T-cell (primary cell): ENCODE data around the gene REX1BD. TPM values are rescaled to one million over a fixed set of nuclear protein-coding genes. Genes with fewer than 3 reads are reported as not detected.
A peak's percentile ranks its signal among the peaks of the same experiment; 100 is the strongest.
"Not testable (repeated sequence)": the region's sequence is repeated elsewhere in the genome, so short reads cannot be mapped to it uniquely, and the experiment has no call there.

Experiments
- ATAC-seq, 4 experiments: fragments of 200-7000 bp in 3 of 4; fragments of 150-1000 bp in 1 of 4; cut with Tn5 transposase; replicated peaks in 1 of 4; 1 replicate in 3 of 4; 2 replicates in 1 of 4; pipeline ENCODE4 v1.10.0; 2021; ENCODE audit warnings: moderate library complexity in 3 of 4, mild to moderate bottlenecking in 2 of 4, moderate number of reproducible peaks in 1 of 4
- CTCF ChIA-PET, 2 donors: fragments of 300-600 bp; sonication (Branson Sonifier 250); formaldehyde crosslinking; loops; one replicate each; lab custom pipeline; 2022; ENCODE audit warnings: antibody characterized with exemption in 2 of 2; lab: Charles Lee
- POLR2A ChIA-PET, 2 donors: fragments of 300-600 bp; sonication (Branson Sonifier 250); formaldehyde crosslinking; loops; one replicate each; lab custom pipeline; 2022; ENCODE audit warnings: antibody characterized with exemption in 2 of 2; lab: Charles Lee
- DNase-seq, 35 experiments: peaks; one replicate each; pipeline versions ENCODE4 v3.0.0 to v3.0.0-alpha.2; 2013 to 2023
- H3K27ac ChIP-seq: one replicate; pipeline ENCODE4 v1.5.1; 2013; ENCODE audit warnings: low read length
- H3K27me3 ChIP-seq, 2 experiments: replicated peaks in 1 of 2; 1 replicate in 1 of 2; 2 replicates in 1 of 2; pipeline versions ENCODE4 v1.6.1 to v1.7.0; 2013; ENCODE audit warnings: low read length in 1 of 2, mixed read lengths in 1 of 2; ENCODE audit not compliant: control insufficient read depth in 2 of 2, insufficient read depth in 2 of 2; ENCODE audit errors: extremely low read depth in 1 of 2
- H3K36me3 ChIP-seq, 2 donors: 1 replicate in 1 of 2; 2 replicates in 1 of 2; pipeline versions ENCODE4 v1.6.1 to v1.7.0; 2013; ENCODE audit warnings: low read length in 1 of 2; ENCODE audit not compliant: control insufficient read depth in 2 of 2, insufficient read depth in 1 of 2; ENCODE audit errors: extremely low read depth in 1 of 2
- H3K4me1 ChIP-seq, 2 experiments: 1 replicate in 1 of 2; 2 replicates in 1 of 2; pipeline versions ENCODE4 v1.6.1 to v1.7.0; 2013; ENCODE audit warnings: low read length in 2 of 2, mixed read lengths in 1 of 2; ENCODE audit not compliant: insufficient read depth in 2 of 2, control insufficient read depth in 1 of 2; ENCODE audit errors: extremely low read depth in 1 of 2
- H3K4me3 ChIP-seq, 2 donors: 1 replicate in 1 of 2; 2 replicates in 1 of 2; pipeline versions ENCODE4 v1.5.1 to v1.7.0; 2013; ENCODE audit warnings: mild to moderate bottlenecking in 2 of 2, low read length in 1 of 2, moderate library complexity in 1 of 2; ENCODE audit not compliant: control insufficient read depth in 1 of 2; ENCODE audit errors: extremely low read depth in 1 of 2
- H3K9me3 ChIP-seq: 2 replicates; pipeline ENCODE4 v1.7.0; 2013
- H3K27ac Mint-ChIP-seq, 2 donors: one replicate each; pipeline ENCODE4 v1.8.0; 2020 to 2021; ENCODE audit warnings: mild to moderate bottlenecking in 2 of 2, mixed read lengths in 2 of 2
- H3K27me3 Mint-ChIP-seq, 2 donors: one replicate each; pipeline ENCODE4 v1.8.0; 2021 to 2022; ENCODE audit warnings: mixed read lengths in 2 of 2
- H3K36me3 Mint-ChIP-seq: one replicate; pipeline ENCODE4 v1.8.0; 2021; ENCODE audit warnings: mixed read lengths
- H3K4me1 Mint-ChIP-seq, 3 donors: one replicate each; pipeline ENCODE4 v1.8.0; 2020 to 2022; ENCODE audit warnings: mixed read lengths in 3 of 3, mild to moderate bottlenecking in 1 of 3
- H3K4me3 Mint-ChIP-seq, 3 donors: one replicate each; pipeline ENCODE4 v1.8.0; 2020 to 2022; ENCODE audit warnings: mild to moderate bottlenecking in 3 of 3, mixed read lengths in 3 of 3, moderate library complexity in 3 of 3
- H3K9me3 Mint-ChIP-seq, 3 donors: one replicate each; pipeline ENCODE4 v1.8.0; 2020 to 2022; ENCODE audit warnings: mixed read lengths in 3 of 3
- WGBS: methylation state at CpG from one replicate; pipeline ENCODE4 v1.1.5; 2013; ENCODE audit warnings: missing lambda C conversion rate; ENCODE audit not compliant: insufficient coverage; 5-methylcytosine and 5-hydroxymethylcytosine counted together
- total RNA-seq, 35 experiments: library from RNA in 6 of 35; stranded (reverse) in 6 of 35; fragments of 120-200 nt in 1 of 35; gene quantifications; one replicate each; pipeline versions ENCODE4 v1.2.1 to v1.2.4 and lab custom pipeline; 2013 to 2026

The REX1BD gene
- total RNA-seq (100 to 1,000 TPM in 4 of 5 donors, 10 to 100 TPM in 1; 91.8 to 166 (median 150) TPM), total RNA-seq (lab: John Stamatoyannopoulos, UW) (11.4 to 101 (median 45.1) reads per million in 29 experiments)
- total RNA-seq (2013): 97.8 TPM

DNA sequence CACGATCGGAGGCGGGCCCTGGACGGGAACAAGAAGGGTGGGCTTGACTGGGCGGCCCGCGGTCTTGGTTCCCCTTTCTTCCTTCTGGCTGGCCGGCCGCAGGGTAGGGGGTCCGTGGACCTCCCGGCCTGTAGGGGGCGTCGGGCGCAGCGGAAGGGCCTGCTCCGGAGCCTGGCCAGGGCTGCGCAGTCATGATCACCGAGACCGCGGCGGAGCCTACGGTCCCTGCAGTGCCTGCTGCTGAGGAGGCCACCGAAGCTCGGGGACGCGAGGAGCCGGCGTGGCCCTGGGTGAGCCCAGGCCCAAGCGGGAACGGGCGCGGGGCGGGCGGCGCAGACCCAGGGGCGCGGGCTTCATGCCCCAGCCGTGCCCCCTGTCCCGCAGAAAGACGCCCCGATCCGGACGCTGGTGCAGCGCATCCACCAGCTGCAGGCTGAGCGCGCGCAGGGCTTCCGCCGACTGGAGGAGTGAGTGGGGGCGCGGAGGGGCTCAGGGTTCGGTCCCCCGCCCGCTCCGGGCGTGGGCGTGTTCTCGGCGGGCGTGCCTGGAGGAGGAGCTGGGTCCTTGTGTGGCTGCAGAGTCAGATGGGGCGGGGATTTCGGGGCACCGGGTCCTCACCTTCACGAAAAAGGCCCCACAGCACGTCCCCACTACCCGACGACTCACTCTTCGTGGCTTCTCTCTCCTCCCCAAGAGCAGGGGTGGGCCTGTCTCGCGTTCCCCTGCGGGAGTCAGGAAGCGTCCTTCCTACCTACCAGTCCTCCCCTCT is at the start of gene REX1BD:
TSS of gene REX1BD (plus strand) at position 188 of the 769 bp plus-strand sequence. CDS start at position 192, 4 bp downstream.
- CTCF ChIA-PET: interaction anchor here (0.6 to 3.2 kb wide), 6 partner anchors 17 to 260 kb away, joined by 3 to 24 read pairs (median 9); partner anchors contain the start of genes ELL (in 1 of the 2), KXD1 (in 1 of the 2) and UBA52 (in 1 of the 2)
- DNase-seq (peak; percentile 73 to 91 (median 86)), ATAC-seq (peak; percentile 81 to 85 (median 82))
- H3K4me1 ChIP-seq: peaks cover 16 to 46% of the 10 kb centered on the region in 2 experiments
- POLR2A ChIA-PET: interaction anchor here (0.9 to 1.4 kb wide), 4 partner anchors 12 to 93 kb away, joined by 3 to 5 read pairs (median 3); partner anchors contain the start of gene KXD1 (in 1 of the 2)
- no peaks in the 10 kb centered on the region for H3K9me3 Mint-ChIP-seq
- no peaks in the 10 kb centered on the region for H3K27me3 Mint-ChIP-seq
- peaks cover 8 to 12% of the 10 kb centered on the region in 2 donors for H3K36me3 ChIP-seq
- H3K9me3 ChIP-seq: no peaks in the 10 kb centered on the region
- WGBS: under 1% methylated on average over 72 of the region's 72 CpGs
- peak within 1 kb of the TSS; percentile 77 to 78 for H3K4me3 ChIP-seq
- peak within 1 kb of the TSS; percentile 93 to 95 for H3K27ac Mint-ChIP-seq
- no peaks in the 10 kb centered on the region for H3K27me3 ChIP-seq
- peaks cover 35 to 46% (median 37%) of the 10 kb centered on the region in 3 donors for H3K4me1 Mint-ChIP-seq
- H3K27ac ChIP-seq: peak within 1 kb of the TSS; percentile 93
- H3K4me3 Mint-ChIP-seq: peak within 1 kb of the TSS; percentile 79 to 88 (median 80)
- H3K36me3 Mint-ChIP-seq: peaks cover 3% of the 10 kb centered on the region

DNA sequence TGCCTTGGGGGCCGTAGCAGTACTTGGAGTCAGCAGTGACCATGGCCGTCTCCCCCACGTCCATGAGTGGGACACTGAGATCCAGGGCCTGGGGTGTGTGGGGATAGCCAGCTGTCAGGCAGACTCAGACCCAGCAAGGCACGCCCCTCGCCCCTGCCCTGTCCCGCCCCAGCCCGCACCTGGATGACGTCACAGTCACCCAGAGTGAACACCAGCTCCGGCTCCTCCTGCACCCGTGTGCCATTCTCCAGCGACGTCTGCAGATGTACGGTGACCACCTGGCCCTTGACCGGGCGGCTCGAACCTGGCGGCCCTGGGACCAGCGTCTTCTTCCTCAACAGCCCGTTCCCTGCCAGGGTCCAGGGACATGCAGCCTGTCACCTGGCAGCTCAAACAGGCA is 49.2 kb upstream of the REX1BD start:
- Histone ChIP-seq H3K9me3 (no peaks in the 10 kb centered on the region), H3K36me3 (peaks cover 9 to 46% of the 10 kb centered on the region in 2 donors), H3K4me3 (no peak overlapping the region), H3K27ac (no peak overlapping the region), H3K27me3 (no peaks in the 10 kb centered on the region), H3K4me1 (peaks cover 4 to 26% of the 10 kb centered on the region in 2 experiments)
- Mint-ChIP-seq H3K36me3 (peaks cover 19% of the 10 kb centered on the region), H3K27me3 (no peaks in the 10 kb centered on the region), H3K4me3 (no peak overlapping the region), H3K27ac (no peak overlapping the region), H3K4me1 (peaks cover 18 to 27% (median 24%) of the 10 kb centered on the region in 3 donors), H3K9me3 (no peaks in the 10 kb centered on the region)
- ChIA-PET CTCF (interaction anchor here in 1 of 2 donors (0.6 to 0.7 kb wide), 2 partner anchors 20 to 308 kb away, joined by 3 read pairs; no protein-coding TSS in a partner anchor), POLR2A (interaction anchor here in 1 of 2 donors (0.5 kb wide), 1 partner anchor 28 kb away, joined by 4 read pairs; no protein-coding TSS in a partner anchor)
- WGBS: 97% methylated on average over 19 of the region's 19 CpGs
- ATAC-seq (no peak), DNase-seq (no peak)

DNA sequence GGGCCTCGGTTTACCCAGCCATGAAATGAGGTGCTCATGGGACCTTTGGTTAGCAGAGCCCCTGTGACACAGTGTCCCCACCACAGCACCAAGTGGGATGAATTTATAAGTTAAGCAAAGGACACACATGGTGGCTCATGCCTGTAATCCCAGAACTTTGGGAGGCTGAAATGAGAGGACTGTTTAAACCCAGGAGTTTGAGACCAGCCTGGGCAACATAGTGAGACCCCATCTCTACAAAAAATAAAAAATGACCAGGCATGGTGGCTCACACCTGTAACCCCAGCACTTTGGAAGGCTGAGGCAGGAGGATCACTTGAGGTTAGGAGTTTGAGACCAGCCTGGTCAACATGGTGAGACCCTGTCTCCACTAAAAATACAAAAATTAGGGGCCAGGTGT is 48.4 kb upstream of the REX1BD start:
- H3K9me3 Mint-ChIP-seq, ATAC-seq, H3K9me3 ChIP-seq, DNase-seq, POLR2A ChIA-PET, H3K27me3 ChIP-seq, H3K27ac ChIP-seq, H3K27me3 Mint-ChIP-seq, H3K4me3 Mint-ChIP-seq, H3K4me3 ChIP-seq, H3K27ac Mint-ChIP-seq: not testable (repeated sequence)
- peaks cover 9 to 46% of the 10 kb centered on the region in 2 donors for H3K36me3 ChIP-seq
- H3K4me1 ChIP-seq: peaks cover 4 to 28% of the 10 kb centered on the region in 2 experiments
- no CpG with 5 or more reads among the region's 1 CpG for WGBS
- Mint-ChIP-seq H3K36me3 (peaks cover 17% of the 10 kb centered on the region), H3K4me1 (peaks cover 19 to 34% (median 27%) of the 10 kb centered on the region in 3 donors)
- CTCF ChIA-PET: interaction anchor here in 1 of 2 donors (0.7 kb wide), 1 partner anchor 54 kb away, joined by 3 read pairs; no protein-coding TSS in a partner anchor

DNA sequence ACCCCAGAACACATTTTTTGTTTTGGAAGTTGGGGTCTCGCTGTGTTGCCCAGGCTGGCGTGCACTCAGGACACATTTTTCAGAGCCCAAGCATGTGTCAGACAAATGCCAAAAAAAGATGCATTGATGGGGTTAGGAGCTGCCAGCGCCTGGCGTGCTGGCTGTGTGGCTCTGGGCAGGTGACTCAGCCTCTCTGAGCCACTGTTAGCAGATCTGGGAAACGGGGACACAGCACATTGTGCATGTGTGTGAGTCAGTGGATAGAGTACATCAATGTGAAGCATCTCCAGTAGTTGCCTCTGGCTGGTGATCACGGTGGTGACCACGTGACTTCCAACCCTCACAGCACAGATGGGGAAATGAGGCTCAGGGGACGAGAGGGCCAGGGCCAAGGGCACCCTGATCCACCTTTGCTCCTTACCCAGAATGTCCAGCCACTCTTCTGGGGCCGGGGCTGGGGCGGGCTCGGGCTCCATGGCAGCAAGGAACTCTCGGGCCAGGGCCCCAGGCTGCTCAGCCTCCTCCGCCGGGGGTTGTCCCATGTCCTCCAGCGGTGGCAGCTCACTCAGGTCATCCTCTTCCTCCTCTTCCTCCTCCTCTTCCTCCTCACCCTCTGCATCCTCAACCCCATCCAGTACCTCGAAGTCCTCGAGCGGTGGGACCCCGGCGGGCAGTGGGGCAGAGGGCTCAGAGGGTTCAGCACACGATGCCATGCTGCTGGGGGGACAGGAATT is 47.2 kb upstream of the REX1BD start:
- Mint-ChIP-seq H3K4me3 (peak overlapping the region; percentile 83 to 89 (median 85)), H3K27me3 (no peaks in the 10 kb centered on the region), H3K27ac (peak overlapping the region; percentile 66 to 92), H3K9me3 (no peaks in the 10 kb centered on the region), H3K4me1 (peaks cover 19 to 34% (median 27%) of the 10 kb centered on the region in 3 donors), H3K36me3 (peaks cover 8% of the 10 kb centered on the region)
- Histone ChIP-seq H3K9me3 (no peaks in the 10 kb centered on the region), H3K4me3 (no peak overlapping the region), H3K4me1 (peaks cover 4 to 28% of the 10 kb centered on the region in 2 experiments), H3K27me3 (peaks cover 0 to 2% of the 10 kb centered on the region in 2 experiments), H3K36me3 (peaks cover 9 to 38% of the 10 kb centered on the region in 2 donors), H3K27ac (peak overlapping the region; percentile 76)
- ATAC-seq (no peak), DNase-seq (no peak)
- ChIA-PET CTCF (no interaction called here), POLR2A (no interaction called here)
- WGBS: 89% methylated on average over 9 of the region's 21 CpGs

DNA sequence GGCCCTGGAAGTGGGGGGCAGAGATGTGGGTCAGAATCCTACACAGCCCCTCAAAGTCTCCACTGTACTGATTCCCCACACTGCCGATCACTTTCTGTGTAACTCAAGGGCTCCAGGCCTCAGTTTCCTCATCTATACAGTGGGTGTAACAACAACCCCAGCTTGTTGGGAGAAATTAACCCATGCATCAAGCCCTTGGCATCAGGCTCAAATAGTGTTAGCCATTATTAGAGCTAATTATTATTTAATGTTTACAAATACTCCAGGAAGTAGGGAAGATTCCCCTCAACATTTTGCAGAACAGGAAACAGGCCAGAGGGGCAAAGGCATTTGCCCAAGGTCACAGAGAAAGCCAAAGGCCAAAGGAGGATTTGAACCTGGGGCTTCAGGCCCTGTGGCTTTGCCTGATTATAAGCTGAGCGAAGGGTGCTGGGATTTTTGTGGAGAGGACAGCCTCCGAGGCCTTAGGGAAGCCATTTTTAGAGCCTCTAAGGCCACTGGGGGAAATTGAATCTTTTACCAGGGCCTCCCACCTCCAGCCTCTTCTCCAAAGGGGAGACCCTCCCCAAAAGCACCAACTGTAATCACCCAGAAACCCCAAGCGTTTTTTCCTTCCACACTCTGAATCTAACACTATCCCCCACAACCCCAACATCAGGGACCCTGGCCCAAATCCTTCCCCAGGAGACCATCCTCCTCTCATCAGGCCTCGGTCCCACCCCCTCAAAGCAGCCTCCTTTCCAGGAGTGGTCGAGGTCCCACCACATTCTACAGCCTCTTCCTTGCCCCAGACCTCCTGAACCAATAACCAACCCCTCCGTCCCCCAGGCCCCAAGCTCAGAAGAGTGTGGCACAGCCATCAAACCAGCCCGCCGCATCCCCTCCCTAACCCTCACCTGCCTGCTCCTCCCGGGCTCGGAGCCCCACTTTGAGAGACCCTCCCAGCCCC is 46.3 kb upstream of the REX1BD start:
- H3K4me1 Mint-ChIP-seq: peaks cover 19 to 32% (median 27%) of the 10 kb centered on the region in 3 donors
- peak overlapping the region; percentile 76 for H3K27ac ChIP-seq
- H3K27ac Mint-ChIP-seq: peak overlapping the region; percentile 91 to 92
- no peaks in the 10 kb centered on the region for H3K9me3 ChIP-seq
- H3K36me3 Mint-ChIP-seq: peaks cover 4% of the 10 kb centered on the region
- H3K27me3 Mint-ChIP-seq: no peaks in the 10 kb centered on the region
- DNase-seq (peak in 1 of 35 experiments; percentile 7), ATAC-seq (peak in 2 of 4 experiments; percentile 0 to 1)
- ChIA-PET CTCF (interaction anchor here (0.6 to 0.9 kb wide), 3 partner anchors 15 to 131 kb away, joined by 3 to 5 read pairs (median 3); partner anchors contain the start of gene KXD1 (in 1 of the 2)), POLR2A (no interaction called here)
- peak overlapping the region; percentile 83 to 89 (median 85) for H3K4me3 Mint-ChIP-seq
- peaks cover 4 to 28% of the 10 kb centered on the region in 2 experiments for H3K4me1 ChIP-seq
- peaks cover 0 to 3% of the 10 kb centered on the region in 2 experiments for H3K27me3 ChIP-seq
- peaks cover 6 to 31% of the 10 kb centered on the region in 2 donors for H3K36me3 ChIP-seq
- no peaks in the 10 kb centered on the region for H3K9me3 Mint-ChIP-seq
- peak overlapping the region; percentile 30 to 73 for H3K4me3 ChIP-seq
- WGBS: 16% methylated on average over 7 of the region's 11 CpGs
